Gastroesophageal sphincter (tissue), 3 donors: ENCODE data around the gene PDCD2L.

ENCODE experiments used
- CTCF ChIP-seq, 4 experiments: fragments of 200-600 bp in 2 of 4; fragments of 450-650 bp in 2 of 4; sonication (generic) in 1 of 4; IDR thresholded peaks; one replicate each; pipeline ENCODE4 v1.5.1; 2017 to 2019; ENCODE audit warnings: antibody characterized with exemption in 4 of 4, mild to moderate bottlenecking in 2 of 4, moderate library complexity in 2 of 4
- EP300 ChIP-seq: sonication (generic); formaldehyde crosslinking; IDR thresholded peaks from one replicate; pipeline ENCODE4 v1.6.1; 2017; ENCODE audit warnings: antibody characterized with exemption, mild to moderate bottlenecking
- POLR2A ChIP-seq, 2 donors: fragments of 450-650 bp; IDR thresholded peaks; one replicate each; pipeline ENCODE4 v1.6.1; 2017; ENCODE audit warnings: antibody characterized with exemption in 2 of 2, mild to moderate bottlenecking in 2 of 2, moderate library complexity in 1 of 2
- POLR2AphosphoS5 ChIP-seq: sonication (generic); formaldehyde crosslinking; IDR thresholded peaks from one replicate; pipeline ENCODE4 v1.6.1; 2017; ENCODE audit warnings: antibody characterized with exemption

DNA sequence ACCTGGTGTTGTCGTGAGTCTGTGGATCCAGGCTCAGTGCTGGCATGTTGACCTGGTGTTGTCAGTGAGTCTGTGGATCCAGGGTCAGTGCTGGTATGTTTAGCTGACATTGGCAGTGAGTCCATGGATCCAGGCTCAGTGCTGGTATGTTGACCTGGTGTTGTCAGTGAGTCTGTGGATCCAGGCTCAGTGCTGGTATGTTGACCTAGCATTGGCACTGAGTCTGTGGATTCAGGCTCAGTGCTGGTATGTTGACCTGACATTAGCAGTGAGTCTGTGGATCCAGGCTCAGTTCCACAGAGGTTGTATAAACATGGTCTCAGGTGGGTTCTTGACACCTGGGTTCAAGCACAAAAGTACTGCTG lies 16.8 kb upstream of the PDCD2L start:
- TF ChIP-seq CTCF (IDR thresholded peaks at IDR 0.05) = no peak
- no peak for TF ChIP-seq EP300
- no peak for TF ChIP-seq POLR2A (IDR thresholded peaks at IDR 0.05)
- TF ChIP-seq POLR2AphosphoS5 = no peak
